Measurements from ENCODE around the gene DCDC2B.

- TF ChIP-seq, protein P1, sequence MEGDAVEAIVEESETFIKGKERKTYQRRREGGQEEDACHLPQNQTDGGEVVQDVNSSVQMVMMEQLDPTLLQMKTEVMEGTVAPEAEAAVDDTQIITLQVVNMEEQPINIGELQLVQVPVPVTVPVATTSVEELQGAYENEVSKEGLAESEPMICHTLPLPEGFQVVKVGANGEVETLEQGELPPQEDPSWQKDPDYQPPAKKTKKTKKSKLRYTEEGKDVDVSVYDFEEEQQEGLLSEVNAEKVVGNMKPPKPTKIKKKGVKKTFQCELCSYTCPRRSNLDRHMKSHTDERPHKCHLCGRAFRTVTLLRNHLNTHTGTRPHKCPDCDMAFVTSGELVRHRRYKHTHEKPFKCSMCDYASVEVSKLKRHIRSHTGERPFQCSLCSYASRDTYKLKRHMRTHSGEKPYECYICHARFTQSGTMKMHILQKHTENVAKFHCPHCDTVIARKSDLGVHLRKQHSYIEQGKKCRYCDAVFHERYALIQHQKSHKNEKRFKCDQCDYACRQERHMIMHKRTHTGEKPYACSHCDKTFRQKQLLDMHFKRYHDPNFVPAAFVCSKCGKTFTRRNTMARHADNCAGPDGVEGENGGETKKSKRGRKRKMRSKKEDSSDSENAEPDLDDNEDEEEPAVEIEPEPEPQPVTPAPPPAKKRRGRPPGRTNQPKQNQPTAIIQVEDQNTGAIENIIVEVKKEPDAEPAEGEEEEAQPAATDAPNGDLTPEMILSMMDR (conservative IDR thresholded peaks at IDR 0.05; ENCODE audit: low read length), result no peak
- TF ChIP-seq EZH2phosphoT487 (IDR thresholded peaks at IDR 0.05; ENCODE audit: borderline replicate concordance, low read depth, low read length), result no peak
Measured at GRCh38 chr1:32234792-32235191, 25.9 kb downstream of the DCDC2B start.
